M059J (cell line): ENCODE results near the gene TOMM22. TPM values are rescaled to one million over a fixed set of nuclear protein-coding genes. Genes with fewer than 3 reads are reported as not detected.
A peak's percentile ranks its signal among the peaks of the same experiment; 100 is the strongest.
"Not testable (repeated sequence)": the region's sequence is repeated elsewhere in the genome, so short reads cannot be mapped to it uniquely, and the experiment has no call there.

Source experiments
- DNase-seq: peaks from one replicate; pipeline ENCODE4 v3.0.0-alpha.2; 2012; ENCODE audit warnings: low read depth
- total RNA-seq: library from RNA; depleted of rRNA; stranded (reverse); fragments of >200 nt; shearing (Covaris generic); gene quantifications from 2 replicates; pipeline ENCODE4 v1.2.3, GENCODE V29; 2014; rRNA removed

The TOMM22 gene
- total RNA-seq: 52.4 and 53.4 TPM in 2 replicates

DNA sequence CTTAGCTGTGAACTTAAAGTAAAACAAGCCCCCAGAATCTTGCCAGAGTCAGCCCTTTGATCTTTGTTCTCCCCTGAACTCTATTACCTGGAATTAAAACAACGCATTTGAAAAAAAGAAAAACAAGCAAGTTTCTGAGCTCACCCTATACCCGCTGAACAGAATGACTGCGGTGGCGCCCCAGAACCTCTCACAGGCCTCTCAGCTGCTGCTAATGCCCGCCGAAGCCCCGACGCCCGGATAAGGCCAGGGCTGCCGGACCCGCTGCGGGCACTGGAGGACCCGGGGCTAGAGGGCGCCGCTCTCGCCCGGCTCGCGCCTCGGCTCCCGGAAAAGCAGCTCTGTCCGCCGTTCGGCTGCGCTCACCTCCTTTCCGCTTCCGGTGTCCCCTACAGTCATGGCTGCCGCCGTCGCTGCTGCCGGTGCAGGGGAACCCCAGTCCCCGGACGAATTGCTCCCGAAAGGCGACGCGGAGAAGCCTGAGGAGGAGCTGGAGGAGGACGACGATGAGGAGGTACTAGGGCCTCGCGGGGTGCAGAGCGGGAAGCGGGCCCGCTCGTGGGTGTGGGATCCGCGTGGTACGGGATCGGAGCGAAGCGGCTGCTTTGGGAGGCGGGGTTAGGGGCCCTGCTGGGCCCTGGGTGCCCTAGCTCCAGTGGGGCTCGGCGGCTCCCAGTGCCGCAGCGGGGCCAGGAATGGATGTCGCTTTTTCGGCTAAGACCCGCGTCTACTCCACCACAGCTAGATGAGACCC, at the start of gene TOMM22:
TOMM22 (plus strand) TSS at position 376 of the 754 bp plus-strand sequence; CDS start at position 398, 22 bp downstream.
- peak; percentile 79 for DNase-seq

DNA sequence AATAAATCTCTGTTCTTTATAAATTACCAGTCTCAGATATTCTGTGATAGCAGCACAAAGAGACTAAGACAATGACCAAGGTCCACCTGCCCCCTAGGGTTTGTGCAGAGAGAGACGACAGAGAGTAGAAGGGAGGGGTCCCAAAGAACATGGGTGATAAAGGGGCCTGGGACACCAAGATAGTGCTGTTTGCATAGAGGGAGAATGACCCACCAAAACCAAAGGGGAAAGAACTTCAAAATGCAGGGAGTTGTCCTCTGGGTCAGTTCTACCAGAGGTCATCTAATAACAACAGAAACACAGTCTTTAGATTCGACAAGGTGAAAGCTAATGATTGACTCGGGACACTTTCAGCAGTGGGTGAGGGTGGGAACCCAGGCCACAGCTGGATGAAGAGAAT, 49.2 kb upstream of the TOMM22 start:
- no peak for DNase-seq

DNA sequence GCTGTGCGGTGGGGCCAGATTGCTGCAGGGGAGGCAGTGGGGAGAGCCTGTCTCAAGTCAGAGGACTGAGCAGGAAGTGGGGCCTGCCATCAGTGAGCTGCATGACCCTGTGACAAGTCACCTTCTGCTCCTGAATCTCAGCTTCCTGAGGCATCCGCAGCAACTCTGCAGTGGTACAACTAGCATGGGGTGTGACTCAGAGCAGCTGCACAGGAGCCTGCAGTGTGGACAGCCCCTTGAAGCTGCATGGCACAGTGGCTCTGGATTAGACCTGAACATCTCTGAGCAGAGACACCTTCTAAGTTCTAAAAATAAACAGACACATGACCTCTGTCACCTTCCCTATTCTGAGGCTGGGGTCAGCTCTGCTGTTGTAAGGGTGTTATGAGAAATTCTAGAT, 43.5 kb upstream of the TOMM22 start:
- DNase-seq: no peak

DNA sequence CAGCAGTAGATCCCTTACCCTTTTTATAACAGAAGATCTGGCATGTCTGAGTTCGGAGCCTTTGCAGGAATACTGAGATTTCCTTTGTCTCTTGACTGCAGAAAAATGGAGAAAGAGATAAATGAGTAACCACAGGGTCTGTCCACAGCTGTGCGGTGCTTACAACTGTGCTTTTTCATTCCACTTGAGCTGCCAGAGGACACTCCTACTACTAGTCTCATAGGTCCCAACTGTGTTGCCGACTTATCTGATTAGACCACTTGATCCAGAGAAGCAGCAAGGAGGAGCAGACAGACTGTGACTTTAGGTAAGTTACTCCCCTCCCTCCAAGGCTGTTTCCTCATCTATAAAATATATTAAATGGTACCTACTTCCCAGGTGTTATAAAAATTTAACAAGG, 43.0 kb upstream of the TOMM22 start:
- no peak for DNase-seq

DNA sequence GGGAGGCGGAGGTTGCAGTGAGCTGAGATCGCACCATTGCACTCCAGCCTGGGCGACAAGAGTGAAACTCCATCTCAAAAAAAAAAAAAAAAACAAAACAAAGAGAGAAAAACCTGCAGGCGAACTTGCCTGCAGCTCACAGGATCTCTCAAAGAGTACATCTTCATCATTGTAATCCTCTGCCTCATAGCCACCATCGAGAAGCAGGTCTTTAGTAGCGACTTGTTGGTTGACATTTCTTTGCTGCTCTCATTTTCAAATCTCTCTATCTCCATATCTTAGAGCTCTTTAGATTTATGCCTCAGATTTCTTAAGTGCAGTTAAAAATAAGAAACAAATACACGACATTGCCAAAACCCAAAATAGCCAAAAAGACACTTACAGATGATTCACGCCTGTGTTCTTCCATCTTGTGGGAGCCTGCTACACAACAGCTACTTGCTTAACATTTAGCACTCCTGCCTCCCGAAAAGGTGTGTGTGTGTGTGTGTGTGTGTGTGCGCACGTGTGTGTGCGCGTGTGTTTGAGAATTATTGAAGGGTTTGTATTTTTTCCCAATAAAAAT, 40.2 kb upstream of the TOMM22 start:
- no peak for DNase-seq

DNA sequence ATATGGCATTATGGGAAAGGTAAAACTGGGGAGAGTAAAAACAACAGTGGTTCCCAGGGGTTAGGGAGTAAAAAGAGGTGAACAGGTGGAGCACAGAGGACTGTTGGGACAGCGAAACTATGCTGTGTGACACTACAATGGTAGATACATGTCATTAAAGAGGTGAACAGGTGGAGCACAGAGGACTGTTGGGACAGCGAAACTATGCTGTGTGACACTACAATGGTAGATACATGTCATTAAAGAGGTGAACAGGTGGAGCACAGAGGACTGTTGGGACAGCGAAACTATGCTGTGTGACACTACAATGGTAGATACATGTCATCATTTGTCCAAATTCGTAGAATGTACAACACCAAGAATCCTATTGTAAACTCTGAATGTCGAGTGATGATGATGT, 37.5 kb upstream of the TOMM22 start:
- not testable (repeated sequence) for DNase-seq

DNA sequence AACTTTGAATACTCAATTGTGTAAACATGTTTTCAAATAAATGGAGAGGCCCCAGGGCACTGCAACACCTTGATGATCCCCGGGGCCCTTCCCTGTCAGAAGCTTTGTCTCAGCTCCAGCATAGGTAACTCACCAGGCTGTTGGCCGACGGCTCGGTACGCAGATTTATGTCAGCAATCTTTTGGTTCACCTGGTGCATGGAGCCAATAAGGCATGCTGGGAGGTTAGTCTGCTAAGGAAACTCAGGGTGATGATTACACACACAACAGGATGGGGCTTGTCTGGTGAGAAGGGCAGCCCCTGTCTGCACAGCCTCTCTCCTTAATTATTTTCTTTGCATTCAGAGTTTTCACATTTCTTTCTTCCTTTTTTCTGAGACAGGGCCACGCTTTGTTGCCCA, 36.3 kb upstream of the TOMM22 start:
- no peak for DNase-seq

DNA sequence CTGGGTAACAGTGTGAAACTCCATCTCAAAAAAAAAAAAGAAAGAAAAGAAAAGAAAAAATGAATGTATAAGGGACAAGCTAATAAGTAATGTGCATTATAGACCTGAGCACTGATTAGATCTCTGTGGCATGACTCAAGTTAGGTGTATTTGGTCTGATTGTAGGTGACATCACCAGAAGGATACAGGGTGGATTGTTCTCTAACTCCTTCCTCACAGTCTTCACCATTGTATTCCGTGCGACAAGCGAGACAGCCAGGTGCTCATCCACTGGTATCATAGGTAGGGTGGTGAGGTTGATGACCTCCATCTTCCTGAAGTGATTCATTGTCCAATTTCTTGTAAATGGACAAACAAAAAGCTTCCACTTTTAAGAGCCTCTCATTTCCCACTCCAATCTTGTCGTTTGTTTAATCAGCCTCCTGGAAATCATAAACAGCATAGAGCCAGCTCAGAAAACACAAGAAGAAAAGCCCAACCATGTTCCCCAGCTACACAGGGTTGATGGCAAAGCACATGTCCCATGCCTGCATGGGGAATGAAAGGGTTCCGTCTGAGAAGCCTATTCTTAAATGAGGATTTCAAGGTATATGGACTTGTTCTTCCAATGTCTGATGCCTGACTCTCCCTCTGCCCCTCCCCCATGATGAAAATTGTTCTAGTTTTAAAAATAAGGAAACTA, 31.8 kb upstream of the TOMM22 start:
- no peak for DNase-seq

DNA sequence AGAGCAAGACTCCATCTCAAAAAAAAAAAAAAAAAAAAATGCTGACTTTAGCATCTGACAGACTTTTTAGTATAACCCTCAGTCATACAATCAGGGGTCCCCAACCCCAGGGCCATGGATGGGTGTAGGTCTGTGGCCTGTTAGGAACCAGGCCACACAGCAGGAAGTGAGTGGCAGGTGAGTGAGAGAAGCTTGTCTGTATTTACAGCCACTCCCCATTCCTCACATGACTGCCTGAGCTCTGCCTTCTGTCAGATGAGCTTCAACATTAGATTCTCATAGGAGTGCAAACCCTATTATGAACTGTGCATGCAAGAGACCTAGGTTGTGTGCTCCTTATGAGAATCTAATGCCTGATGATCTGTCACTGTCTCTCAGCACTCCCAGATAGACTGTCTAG, 28.9 kb upstream of the TOMM22 start:
- no peak for DNase-seq

DNA sequence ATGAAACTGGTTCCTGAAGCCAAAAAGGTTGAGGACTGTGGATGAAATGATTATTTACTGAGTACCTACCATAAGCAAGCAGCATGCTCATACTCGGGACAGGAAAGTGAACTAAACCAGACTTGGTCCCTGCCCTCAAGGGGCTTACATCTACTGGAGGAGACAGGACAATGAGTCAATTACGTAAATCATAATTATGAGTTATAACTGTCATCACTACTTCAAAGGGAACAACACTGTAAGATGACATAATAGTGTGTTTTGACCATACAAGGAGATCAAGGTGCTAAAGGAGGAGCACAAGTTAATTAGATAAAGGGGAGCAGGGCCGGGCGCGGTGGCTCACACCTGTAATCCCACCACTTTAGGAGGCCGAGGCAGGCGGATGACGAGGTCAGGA, 28.0 kb upstream of the TOMM22 start:
- no peak for DNase-seq

DNA sequence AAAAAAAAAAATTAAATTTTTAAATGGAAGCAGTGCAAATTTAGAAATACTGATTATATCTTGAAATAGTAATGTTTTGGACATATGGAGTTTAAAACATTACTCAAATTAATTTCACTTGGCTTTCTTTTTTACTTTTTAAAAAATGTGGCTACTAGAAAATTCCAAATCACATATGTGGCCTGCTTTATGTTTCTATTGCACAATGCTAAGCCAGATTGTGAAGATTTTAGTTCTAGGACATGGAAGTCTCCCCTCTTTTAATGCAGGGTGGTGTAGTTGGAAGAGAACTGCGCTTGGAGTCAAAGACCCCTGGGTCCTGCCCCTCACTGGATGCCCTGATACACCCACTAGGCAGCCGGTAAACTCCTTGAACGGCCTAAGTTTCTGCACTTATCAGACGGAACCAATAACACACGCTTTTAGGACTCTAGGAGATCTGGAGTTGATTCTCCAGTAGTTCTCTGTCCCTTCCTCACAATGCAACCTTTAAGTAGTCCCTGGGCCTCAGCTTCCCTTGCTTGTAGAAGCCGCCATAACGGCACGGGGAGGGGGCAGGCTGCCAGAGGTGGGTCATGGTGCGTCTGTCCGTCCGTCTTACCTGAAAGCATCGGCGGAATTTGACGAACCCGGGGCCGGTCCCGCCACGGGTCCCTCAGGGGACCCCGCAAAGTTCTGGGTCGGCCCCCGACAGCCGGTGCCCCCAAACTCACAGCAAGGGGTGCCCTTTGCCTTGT, 26.1 kb upstream of the TOMM22 start:
- peak; percentile 25 for DNase-seq

DNA sequence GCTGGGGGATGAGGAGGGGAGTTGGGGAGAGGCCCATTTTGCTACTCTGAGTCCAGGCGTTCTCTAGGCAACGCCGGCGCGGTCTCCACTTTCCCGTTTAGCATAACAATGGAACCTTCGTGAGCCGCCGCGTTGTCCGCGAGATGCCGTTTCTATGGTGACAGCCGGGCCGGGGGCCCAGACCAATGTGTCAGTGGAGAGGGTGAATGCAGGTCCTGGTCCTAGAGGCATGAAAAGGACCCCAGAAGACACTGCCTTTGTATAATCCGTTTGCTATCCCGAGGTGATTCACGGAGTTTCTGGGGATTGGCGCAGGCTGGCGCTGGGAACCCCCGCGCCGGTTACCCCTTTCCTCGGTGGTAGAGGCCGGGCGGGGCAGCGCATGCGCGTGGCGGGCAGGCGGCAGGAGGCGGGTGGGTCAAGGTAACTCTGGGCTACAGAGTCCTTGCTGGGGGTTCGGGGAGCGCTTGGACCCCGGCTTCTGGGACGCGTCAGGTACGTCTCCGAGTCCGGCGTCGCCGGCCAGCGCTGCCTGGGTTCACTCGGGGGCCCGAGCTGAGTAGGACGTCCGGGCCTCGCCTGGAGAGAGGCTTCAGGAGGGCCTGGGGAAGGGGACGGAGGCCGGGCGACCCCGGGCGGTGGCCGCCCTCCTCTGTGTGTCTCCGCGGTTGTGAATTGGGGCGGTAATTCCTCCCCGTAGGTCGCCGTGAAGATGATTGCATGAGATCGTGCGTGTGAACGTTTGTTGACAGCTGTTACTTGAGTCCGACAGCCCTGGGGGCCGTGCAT, 25.3 kb upstream of the TOMM22 start, which contains the start of the genes CBY1 and FAM227A:
CBY1 (plus strand) TSS at position 383 of the 789 bp plus-strand sequence. CDS start 11,417 bp downstream, outside the sequence.
FAM227A (minus strand) TSS at position 137 of the 789 bp plus-strand sequence. CDS start 6,224 bp downstream, outside the sequence.
- DNase-seq: peak; percentile 83

DNA sequence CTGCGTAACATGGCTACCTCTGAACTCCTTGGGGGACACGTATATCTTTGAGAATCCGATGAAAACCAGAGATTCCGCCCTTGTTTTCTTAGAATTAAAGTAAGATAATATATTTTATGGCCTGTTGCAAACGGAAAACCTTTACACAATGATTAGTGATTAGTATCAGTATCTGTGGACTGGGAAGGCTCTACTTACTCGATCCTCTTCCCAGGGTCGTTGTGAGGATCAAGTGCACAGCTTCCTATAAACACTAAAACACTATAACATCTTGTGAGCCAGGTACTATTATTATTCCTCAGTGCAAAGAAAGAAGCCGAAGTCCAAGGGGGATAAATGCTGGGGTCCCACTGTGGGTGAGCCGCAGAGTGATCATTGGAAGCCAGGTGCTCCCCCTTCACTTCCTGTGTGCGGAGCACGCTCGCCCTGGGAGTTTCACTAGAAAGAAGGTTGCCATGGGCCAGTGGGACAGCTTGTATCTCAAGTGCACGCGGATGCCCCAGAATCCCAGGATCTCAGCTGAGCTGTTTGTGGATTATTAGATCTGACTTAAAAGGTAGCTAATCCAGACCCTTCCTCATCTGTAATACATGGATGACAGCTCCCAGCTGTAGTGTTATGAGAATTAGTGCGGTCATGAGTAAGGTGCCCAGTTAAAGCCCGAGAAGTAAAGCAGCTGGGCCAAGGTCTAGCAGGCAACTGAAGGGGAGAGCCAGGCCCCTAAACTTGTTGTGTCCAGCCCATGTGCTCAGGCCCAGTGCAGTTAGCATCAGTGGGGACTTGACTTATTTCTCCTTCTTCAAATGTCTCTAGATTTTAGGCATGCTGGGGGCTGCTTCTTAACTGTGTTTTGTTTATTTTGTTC, 24.5 kb upstream of the TOMM22 start:
- DNase-seq: no peak

DNA sequence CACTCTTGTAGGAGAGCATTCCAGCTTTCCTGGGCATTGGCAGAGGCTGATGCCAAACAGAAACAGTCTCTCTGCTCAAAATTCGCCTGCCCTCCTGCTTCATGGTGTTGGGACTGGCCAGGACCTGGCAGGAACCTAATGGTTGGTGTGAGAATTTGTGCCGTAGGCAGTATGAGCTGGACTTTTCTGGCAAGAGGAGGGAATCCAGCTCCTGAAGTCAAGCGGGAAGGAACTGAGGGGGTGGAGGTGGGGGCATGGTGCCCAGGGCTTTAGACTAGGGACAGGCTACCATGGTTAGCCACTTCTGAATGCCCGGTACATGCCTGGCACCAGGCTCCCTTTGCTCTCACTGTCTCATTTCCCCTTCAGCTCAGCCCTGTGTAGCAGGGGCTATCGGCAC, 6.9 kb upstream of the TOMM22 start:
- peak; percentile 63 for DNase-seq

DNA sequence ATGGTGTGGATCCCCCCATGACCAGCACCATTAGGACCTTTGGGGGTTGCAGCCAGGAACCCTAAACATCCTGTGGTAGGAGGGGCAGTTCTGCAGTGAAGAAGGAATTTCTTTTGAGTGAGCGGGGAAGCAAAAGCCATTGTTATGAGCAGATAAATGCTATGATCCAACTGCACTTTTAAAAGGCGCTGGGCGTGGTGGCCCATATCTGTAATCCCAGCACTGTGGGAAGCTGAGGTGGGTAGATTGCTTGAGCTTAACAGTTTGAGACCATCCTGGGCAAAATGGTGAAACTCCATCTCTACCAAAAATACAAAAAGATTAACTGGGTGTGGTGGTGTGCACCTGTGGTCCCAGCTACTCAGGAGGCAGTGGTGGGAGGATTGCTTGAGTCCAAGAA, 5.9 kb upstream of the TOMM22 start:
- DNase-seq: no peak

DNA sequence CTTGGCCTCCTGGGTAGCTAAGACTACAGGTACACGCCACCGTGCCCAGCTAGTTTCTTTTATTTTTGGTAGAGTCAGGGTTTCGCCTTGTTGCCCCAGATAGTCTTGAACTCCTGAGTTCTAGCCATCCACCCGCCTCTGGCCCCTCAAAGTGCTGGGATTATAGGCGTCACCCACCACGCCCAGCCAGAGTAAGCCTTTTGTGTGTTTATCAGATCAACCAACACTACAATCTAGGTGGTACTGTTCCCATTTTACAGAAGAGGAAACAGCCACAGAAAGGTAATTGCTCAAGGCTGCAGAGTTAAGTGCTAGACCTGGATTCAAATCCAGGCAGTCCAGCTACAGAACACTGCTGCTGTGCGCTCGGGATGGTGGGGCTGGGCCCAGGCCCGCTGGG, 3.1 kb downstream of the TOMM22 start:
- DNase-seq: no peak

DNA sequence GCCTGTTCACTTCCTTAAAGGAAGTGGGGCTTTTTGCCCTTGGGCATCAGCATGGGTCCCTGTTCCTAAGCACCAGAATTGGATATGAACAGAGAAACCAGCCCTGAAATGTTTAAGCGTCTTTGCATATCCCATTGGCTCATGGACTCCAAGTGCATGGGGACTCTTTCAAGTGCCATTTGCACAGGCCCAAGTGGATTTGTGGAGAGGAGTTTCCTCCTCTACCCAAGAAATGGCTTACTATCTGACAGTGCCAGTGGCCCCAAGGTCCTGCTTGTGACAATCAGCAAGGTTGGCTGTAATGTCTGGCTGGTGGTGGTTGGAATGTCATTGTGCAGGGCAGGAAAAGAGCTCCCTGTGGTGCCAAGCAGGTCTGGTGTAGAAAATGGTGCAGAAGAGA, 4.0 kb downstream of the TOMM22 start:
- DNase-seq: no peak

DNA sequence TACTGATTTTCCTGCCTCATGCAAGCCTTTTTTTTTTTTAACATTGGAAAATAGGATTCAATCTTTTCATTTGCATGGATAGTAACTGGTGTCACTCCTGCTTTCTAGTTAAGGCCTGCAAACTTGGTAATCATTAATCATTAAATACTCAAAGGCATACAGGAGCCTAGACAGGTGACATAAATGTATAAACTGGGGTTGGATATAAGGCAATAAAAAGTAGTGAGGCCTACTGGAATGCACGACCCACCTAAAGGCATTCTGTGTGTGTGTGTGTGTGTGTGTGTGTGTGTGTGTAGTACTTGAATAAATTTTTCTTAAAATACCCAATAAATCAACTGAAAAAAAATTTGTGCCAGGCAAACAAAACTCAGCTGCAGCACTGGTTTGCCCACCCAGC, 7.9 kb downstream of the TOMM22 start:
- DNase-seq: no peak

DNA sequence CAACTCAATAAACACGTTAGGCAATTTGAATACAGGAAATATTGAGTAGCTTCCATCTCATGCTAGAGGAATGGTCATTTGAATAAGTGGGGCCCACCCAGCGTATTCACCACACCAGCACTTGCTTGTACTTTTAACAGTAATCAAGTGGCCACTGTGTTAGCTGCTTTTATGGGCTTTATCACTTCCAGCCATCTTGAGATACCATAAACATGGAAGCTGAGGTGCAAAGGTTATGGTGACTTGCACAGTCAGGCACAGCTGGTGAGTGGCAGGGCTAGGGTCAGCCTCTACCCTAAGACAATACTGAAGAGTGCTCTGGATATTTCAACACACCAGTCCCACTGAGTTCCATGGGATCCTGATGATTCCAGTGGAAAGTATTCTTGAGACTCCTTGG, 12.3 kb downstream of the TOMM22 start:
- no peak for DNase-seq

DNA sequence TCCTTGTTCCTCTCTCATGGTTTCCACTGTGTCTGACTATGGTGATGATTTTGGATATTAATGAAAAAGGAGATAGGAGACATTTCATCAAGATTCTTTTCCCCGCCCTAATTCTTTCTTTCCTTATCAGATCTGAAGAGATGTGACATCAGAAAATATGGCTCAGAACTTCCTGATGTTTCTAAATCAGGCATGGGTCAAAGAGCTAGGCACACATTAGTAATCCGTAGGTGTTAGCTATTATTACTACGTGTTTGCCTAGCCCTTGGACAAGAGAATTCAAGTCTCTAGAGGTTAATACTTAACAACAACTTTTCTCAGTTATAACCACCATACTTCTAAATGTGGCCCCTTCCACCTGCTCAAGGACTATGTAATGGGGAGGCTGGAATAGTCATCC, 13.2 kb downstream of the TOMM22 start:
- no peak for DNase-seq
